ENCODE measurements around the gene GPSM3. TPM values are rescaled to one million over a fixed set of nuclear protein-coding genes. Genes with fewer than 3 reads are reported as not detected.

The GPSM3 gene
- total RNA-seq, 1 donor from 2014 or later = 199 TPM

GRCh38 chr6:32177183-32177787, 15.2 kb downstream of the GPSM3 start:
- peaks cover 54% of the 10 kb centered on the region for H3K4me1 Mint-ChIP-seq

GRCh38 chr6:32176476-32177182, 15.8 kb downstream of the GPSM3 start:
- TF ChIP-seq, protein P1, sequence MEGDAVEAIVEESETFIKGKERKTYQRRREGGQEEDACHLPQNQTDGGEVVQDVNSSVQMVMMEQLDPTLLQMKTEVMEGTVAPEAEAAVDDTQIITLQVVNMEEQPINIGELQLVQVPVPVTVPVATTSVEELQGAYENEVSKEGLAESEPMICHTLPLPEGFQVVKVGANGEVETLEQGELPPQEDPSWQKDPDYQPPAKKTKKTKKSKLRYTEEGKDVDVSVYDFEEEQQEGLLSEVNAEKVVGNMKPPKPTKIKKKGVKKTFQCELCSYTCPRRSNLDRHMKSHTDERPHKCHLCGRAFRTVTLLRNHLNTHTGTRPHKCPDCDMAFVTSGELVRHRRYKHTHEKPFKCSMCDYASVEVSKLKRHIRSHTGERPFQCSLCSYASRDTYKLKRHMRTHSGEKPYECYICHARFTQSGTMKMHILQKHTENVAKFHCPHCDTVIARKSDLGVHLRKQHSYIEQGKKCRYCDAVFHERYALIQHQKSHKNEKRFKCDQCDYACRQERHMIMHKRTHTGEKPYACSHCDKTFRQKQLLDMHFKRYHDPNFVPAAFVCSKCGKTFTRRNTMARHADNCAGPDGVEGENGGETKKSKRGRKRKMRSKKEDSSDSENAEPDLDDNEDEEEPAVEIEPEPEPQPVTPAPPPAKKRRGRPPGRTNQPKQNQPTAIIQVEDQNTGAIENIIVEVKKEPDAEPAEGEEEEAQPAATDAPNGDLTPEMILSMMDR (IDR thresholded peaks at IDR 0.05) = no peak
- Mint-ChIP-seq H3K36me3 (ENCODE audit: low read depth) (peaks cover 37% of the 10 kb centered on the region), H3K9me3 (no peaks in the 10 kb centered on the region), H3K4me3 (peak overlapping the region; percentile 96), H3K4me1 (peaks cover 54% of the 10 kb centered on the region), H3K27me3 (no peaks in the 10 kb centered on the region), H3K27ac (peak overlapping the region; percentile 99)
- intact Hi-C loops (cut with micrococcal nuclease) = loop anchor here (1.0 to 10.0 kb wide), 7 partner anchors 22 to 1559 kb away; partner anchors contain the start of genes C6orf47, CSNK2B, FKBPL and GPANK1
- DNase-seq = no peak
- no peak for ATAC-seq (ENCODE audit: low read depth)
- ChIA-PET POLR2A (interaction anchor here (0.6 to 5.0 kb wide), 9 partner anchors 9 to 668 kb away, joined by 3 to 102 read pairs (median 5); partner anchors contain the start of genes ATF6B, FKBPL, GPSM3 and NELFE), CTCF (interaction anchor here (1.4 kb wide), 1 partner anchor 58 kb away, joined by 4 read pairs; no protein-coding TSS in a partner anchor)

More at GRCh38 chr6:32177183-32177787, 15.2 kb downstream of the GPSM3 start:
- Mint-ChIP-seq H3K4me3 (peak overlapping the region; percentile 96), H3K36me3 (ENCODE audit: low read depth) (peaks cover 43% of the 10 kb centered on the region), H3K27me3 (no peaks in the 10 kb centered on the region), H3K9me3 (no peaks in the 10 kb centered on the region), H3K27ac (peak overlapping the region; percentile 99)
- ChIA-PET POLR2A (interaction anchor here (0.6 to 5.0 kb wide), 10 partner anchors 8 to 1232 kb away, joined by 3 to 102 read pairs (median 6); partner anchors contain the start of genes ATF6B, FKBPL, GPSM3 and PBX2), CTCF (interaction anchor here (1.4 kb wide), 1 partner anchor 58 kb away, joined by 4 read pairs; no protein-coding TSS in a partner anchor)
- no peak for DNase-seq
- intact Hi-C loops (cut with micrococcal nuclease) = loop anchor here (1.0 to 10.0 kb wide), 6 partner anchors 47 to 1560 kb away; partner anchors contain the start of genes C6orf47, CSNK2B, FKBPL and GPANK1
- ATAC-seq (ENCODE audit: low read depth) = no peak
- TF ChIP-seq, protein P1 (IDR thresholded peaks at IDR 0.05) = no peak

DNA sequence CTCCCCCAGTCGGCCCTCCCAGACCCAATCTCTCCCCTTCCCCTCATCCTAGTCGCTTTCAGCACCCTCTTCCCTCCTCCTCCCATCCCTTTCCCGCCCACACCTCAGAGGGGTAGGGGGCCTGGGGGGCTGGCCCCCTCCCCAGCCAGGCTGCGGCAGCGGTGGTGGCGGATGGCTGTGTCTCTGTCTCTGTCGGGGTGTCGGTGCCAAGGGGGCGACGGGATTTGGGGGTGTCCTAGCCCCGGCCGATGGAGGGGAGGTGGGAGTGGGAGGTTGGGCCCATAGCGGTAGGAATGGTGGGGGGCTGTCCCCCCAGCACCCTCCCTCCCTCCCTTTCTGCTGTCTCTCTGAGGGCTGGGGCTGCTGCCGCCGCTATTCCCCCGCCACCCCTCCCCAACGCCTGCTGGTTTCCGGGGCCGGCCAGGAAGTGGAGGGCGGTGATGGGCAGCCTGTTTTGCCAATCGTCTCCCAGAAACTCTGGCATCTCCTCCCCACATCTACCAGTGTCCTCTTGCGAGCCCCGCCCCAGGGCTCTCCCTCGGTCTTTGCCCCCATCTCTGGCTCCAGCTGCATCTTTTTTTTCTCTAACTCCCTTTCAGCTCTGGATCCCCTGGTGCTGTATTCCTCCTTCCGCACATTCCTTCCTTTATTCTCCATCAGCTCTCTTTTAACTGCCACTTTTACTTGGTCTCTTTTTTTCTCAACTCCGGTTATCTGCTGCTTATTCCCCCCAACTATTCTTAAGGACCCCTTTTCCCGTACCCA, 16.6 kb downstream of the GPSM3 start, which contains the start of gene AGPAT1:
Gene AGPAT1 (minus strand): TSS at position 374 of the 765 bp plus-strand sequence. CDS start 4,588 bp downstream, outside the sequence.
- ChIA-PET POLR2A (interaction anchor here (0.6 to 5.0 kb wide), 7 partner anchors 10 to 669 kb away, joined by 3 to 102 read pairs (median 5); partner anchors contain the start of genes ATF6B, GPSM3, NELFE and PBX2), CTCF (no interaction called here)
- peak within 1 kb of the TSS; percentile 99 for H3K27ac Mint-ChIP-seq
- H3K4me3 Mint-ChIP-seq = peak within 1 kb of the TSS; percentile 96
- TF ChIP-seq, protein P1 (IDR thresholded peaks at IDR 0.05) = no peak
- peaks cover 33% of the 10 kb centered on the region for H3K36me3 Mint-ChIP-seq (ENCODE audit: low read depth)
- peak; percentile 92 for DNase-seq
- H3K9me3 Mint-ChIP-seq = no peaks in the 10 kb centered on the region
- intact Hi-C loops (cut with micrococcal nuclease) = loop anchor here (1.0 to 10.0 kb wide), 6 partner anchors 22 to 1559 kb away; partner anchors contain the start of genes C6orf47, CSNK2B, GPANK1 and HSD17B8
- peaks cover 54% of the 10 kb centered on the region for H3K4me1 Mint-ChIP-seq
- H3K27me3 Mint-ChIP-seq = no peaks in the 10 kb centered on the region
- ATAC-seq (ENCODE audit: low read depth) = peak; percentile 50

- Mint-ChIP-seq H3K27me3 (no peaks in the 10 kb centered on the region), H3K27ac (peak overlapping the region; percentile 99), H3K9me3 (no peaks in the 10 kb centered on the region), H3K4me3 (peak overlapping the region; percentile 96), H3K4me1 (peaks cover 49% of the 10 kb centered on the region), H3K36me3 (ENCODE audit: low read depth) (peaks cover 33% of the 10 kb centered on the region)
- POLR2A ChIA-PET = no interaction called here
- ATAC-seq (ENCODE audit: low read depth) (no peak), DNase-seq (no peak)
- intact Hi-C loops (cut with micrococcal nuclease) = loop anchor here (5.0 to 10.0 kb wide), 4 partner anchors 273 to 1558 kb away; partner anchors contain the start of genes C6orf47, CSNK2B, GPANK1 and HSD17B8
- TF ChIP-seq, protein P1 (IDR thresholded peaks at IDR 0.05) = no peak
- CTCF ChIA-PET = no interaction called here
Measured at GRCh38 chr6:32175322-32175710, 17.1 kb downstream of the GPSM3 start.

Data from activated B cell treated with CpG ODN at 0.5 μM for 24 hours (primary cell).